Esophagus squamous epithelium (tissue), 5 donors: ENCODE results near the gene CASP3. TPM values are rescaled to one million over a fixed set of nuclear protein-coding genes. Genes with fewer than 3 reads are reported as not detected.
"Not testable (repeated sequence)": the region's sequence is repeated elsewhere in the genome, so short reads cannot be mapped to it uniquely, and the experiment has no call there.

Experiments
- DNase-seq: peaks from one replicate; lab custom pipeline; 2025; lab: John Stamatoyannopoulos, UW
- H3K27ac ChIP-seq, 4 donors: fragments of 200-600 bp; sonication (generic); one replicate each; pipeline ENCODE4 v1.5.1; 2016 to 2019; ENCODE audit warnings: mild to moderate bottlenecking in 1 of 4
- H3K27me3 ChIP-seq, 4 donors: fragments of 200-600 bp; sonication (generic); 1 replicate in 3 of 4; 2 replicates in 1 of 4; pipeline versions ENCODE4 v1.5.1 to v1.6.0; 2017 to 2021; ENCODE audit warnings: antibody characterized with exemption in 1 of 4
- H3K36me3 ChIP-seq, 3 donors: fragments of 200-600 bp; sonication (generic); one replicate each; pipeline ENCODE4 v1.5.1; 2016 to 2019
- H3K4me1 ChIP-seq, 3 donors: fragments of 200-600 bp; sonication (generic); one replicate each; pipeline ENCODE4 v1.5.1; 2017 to 2019
- H3K4me3 ChIP-seq, 4 donors: fragments of 200-600 bp; sonication (generic); 1 replicate in 3 of 4; 2 replicates in 1 of 4; pipeline ENCODE4 v1.5.1; 2016 to 2019; ENCODE audit warnings: mild to moderate bottlenecking in 2 of 4, moderate library complexity in 1 of 4
- H3K9me3 ChIP-seq, 3 donors: fragments of 200-600 bp; sonication (generic); one replicate each; pipeline ENCODE4 v1.5.1; 2016 to 2019
- CTCF ChIP-seq, 6 experiments: fragments of 450-650 bp in 4 of 6; fragments of 200-600 bp in 2 of 6; sonication (generic) in 2 of 6; IDR thresholded peaks; one replicate each; pipeline ENCODE4 v1.5.1; 2016 to 2019; ENCODE audit warnings: antibody characterized with exemption in 6 of 6, mild to moderate bottlenecking in 4 of 6, moderate library complexity in 4 of 6
- POLR2A ChIP-seq, 4 donors: fragments of 450-650 bp; IDR thresholded peaks; one replicate each; pipeline ENCODE4 v1.6.1; 2017; ENCODE audit warnings: antibody characterized with exemption in 4 of 4, mild to moderate bottlenecking in 4 of 4, moderate library complexity in 3 of 4
- WGBS, 2 donors: methylation state at CpG; one replicate each; pipeline ENCODE4 v1.1.5; 2018; 5-methylcytosine and 5-hydroxymethylcytosine counted together
- intact Hi-C: fragments of 100-400 bp; cut with DNase I; formaldehyde crosslinking; loops from one replicate; pipeline ENCODE4 v1.15.0; 2022
- total RNA-seq, 4 donors: library from RNA; depleted of rRNA; stranded (reverse); fragments of >200 nt; gene quantifications; one replicate each; pipeline ENCODE4 v1.1.0, GENCODE V29; 2016
- donor health status: DM: yes; HTN: yes; CAD: no.

Gene CASP3
- total RNA-seq, 4 donors from 2014 or later, result 22.9 to 48.0 (median 28.5) TPM

DNA sequence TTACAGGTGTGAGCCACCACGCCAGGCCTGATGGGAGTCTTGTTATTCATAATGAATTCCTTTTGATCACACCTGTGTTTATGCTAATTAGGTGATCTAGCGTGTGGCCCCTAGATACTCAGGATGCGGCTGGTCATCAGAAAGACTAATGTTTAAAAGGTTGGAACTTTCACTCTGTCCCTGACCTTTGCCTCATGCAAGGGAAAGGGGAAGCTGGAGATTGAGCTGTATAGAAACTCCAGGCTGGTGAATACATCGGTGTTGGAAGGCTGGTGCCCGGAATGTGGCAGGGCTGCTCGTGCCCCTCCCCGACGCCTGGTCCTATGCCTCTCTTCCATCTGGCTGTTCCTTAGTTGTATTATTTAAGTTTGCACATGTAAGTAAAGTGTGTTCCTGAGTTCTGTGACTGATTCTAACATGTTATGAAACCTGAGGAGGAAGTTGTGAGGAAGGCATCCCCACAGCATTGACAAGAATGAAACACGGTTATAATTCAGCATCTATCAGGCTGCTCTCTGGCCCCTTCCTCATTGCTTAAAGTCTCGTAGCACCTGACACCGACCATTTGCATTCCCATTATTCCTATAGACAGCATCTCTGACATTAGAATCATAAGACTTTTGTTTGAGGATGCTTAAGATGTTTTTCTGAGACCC lies 28.9 kb downstream of the CASP3 start:
- Histone ChIP-seq H3K4me3 (no peak overlapping the region), H3K27me3 (no peaks in the 10 kb centered on the region), H3K4me1 (peaks cover 0 to 8% (median 0%) of the 10 kb centered on the region in 3 donors), H3K9me3 (no peaks in the 10 kb centered on the region), H3K27ac (no peak overlapping the region), H3K36me3 (peaks cover 0 to 4% (median 0%) of the 10 kb centered on the region in 3 donors)
- DNase-seq, result no peak
- TF ChIP-seq CTCF (IDR thresholded peaks at IDR 0.05) (no peak), POLR2A (IDR thresholded peaks at IDR 0.05) (no peak)
- WGBS, 2 donors, result 79 to 87% methylated on average over 10 to 11 of the region's 11 CpGs
- intact Hi-C loops, result no loop called here

DNA sequence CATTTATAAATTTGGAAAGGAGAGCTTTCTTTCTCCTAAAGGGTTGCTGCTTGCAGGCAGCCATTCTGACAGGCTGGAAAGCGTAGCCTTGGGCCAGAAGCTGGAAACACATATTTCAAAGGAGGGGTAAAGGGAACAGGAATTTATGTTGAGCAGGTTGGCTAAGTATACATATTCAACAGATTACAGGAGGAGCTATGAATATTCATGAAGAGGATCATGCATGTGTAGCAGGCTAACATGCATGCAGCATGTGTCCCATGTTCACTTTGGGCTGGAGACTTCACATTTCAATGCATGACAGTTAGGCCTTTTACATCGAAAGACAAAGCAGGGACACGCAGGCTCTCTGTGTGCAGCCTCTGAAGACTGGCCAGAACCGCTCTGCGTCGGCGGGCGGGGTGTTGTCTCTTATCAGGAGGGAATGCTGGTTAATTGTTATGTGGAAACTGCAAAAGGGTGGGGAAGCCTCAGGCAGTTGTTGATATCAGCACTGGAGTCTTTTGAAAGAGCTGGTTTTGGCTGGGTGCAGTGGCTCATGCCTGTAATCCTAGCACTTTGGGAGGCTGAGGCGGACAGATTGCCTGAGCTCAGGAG lies 31.5 kb downstream of the CASP3 start:
- no peak for TF ChIP-seq CTCF (IDR thresholded peaks at IDR 0.05)
- TF ChIP-seq POLR2A (IDR thresholded peaks at IDR 0.05), result no peak
- Histone ChIP-seq H3K27me3 (no peaks in the 10 kb centered on the region), H3K4me3 (no peak overlapping the region), H3K36me3 (no peaks in the 10 kb centered on the region), H3K4me1 (peaks cover 0 to 8% (median 0%) of the 10 kb centered on the region in 3 donors), H3K27ac (no peak overlapping the region), H3K9me3 (peaks cover 0 to 3% (median 0%) of the 10 kb centered on the region in 3 donors)
- DNase-seq, result no peak
- 65 to 68% methylated on average over 9 of the region's 9 CpGs for WGBS, 2 donors
- intact Hi-C loops, result no loop called here

- 73 to 76% methylated on average over 8 to 12 of the region's 12 CpGs for WGBS, 2 donors
- Histone ChIP-seq H3K36me3 (no peaks in the 10 kb centered on the region), H3K4me1 (peaks cover 0 to 8% (median 0%) of the 10 kb centered on the region in 3 donors), H3K4me3 (no peak overlapping the region), H3K27ac (no peak overlapping the region), H3K27me3 (no peaks in the 10 kb centered on the region), H3K9me3 (peaks cover 0 to 3% (median 0%) of the 10 kb centered on the region in 3 donors)
- DNase-seq, result no peak
- intact Hi-C loops, result no loop called here
- TF ChIP-seq POLR2A (IDR thresholded peaks at IDR 0.05), result no peak
- no peak for TF ChIP-seq CTCF (IDR thresholded peaks at IDR 0.05)
Measured at GRCh38 chr4:184616633-184617551, 32.4 kb downstream of the CASP3 start.

DNA sequence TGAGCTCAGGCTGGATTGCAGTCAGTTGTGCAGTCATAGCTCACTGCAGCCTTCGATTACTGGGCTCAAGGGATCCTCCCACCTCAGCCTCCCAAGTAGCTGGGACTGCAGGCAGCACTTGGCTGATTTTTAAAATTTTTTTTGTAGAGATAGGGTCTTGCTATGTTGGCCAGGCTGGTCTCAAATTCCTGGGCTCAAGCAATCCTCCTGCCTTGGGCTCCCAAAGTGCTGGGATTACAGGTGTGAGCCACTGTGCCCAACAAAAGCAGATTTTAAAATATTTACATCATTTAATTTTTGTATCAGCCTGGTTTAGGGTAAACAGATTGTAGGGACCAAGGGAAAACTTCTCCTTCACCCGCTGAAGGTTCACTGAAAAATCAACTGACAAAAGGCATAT lies 33.1 kb downstream of the CASP3 start:
- H3K4me1 ChIP-seq, H3K27ac ChIP-seq, H3K27me3 ChIP-seq, H3K4me3 ChIP-seq, intact Hi-C loops, DNase-seq, H3K36me3 ChIP-seq, H3K9me3 ChIP-seq: not testable (repeated sequence)
- 62 to 77% methylated on average over 2 of the region's 2 CpGs for WGBS, 2 donors

- 92 to 100% methylated on average over 3 of the region's 3 CpGs for WGBS, 2 donors
- no peak for DNase-seq
- Histone ChIP-seq H3K36me3 (no peaks in the 10 kb centered on the region), H3K4me1 (peaks cover 0 to 8% (median 0%) of the 10 kb centered on the region in 3 donors), H3K9me3 (peaks cover 0 to 3% (median 0%) of the 10 kb centered on the region in 3 donors), H3K4me3 (no peak overlapping the region), H3K27ac (no peak overlapping the region), H3K27me3 (no peaks in the 10 kb centered on the region)
- TF ChIP-seq CTCF (IDR thresholded peaks at IDR 0.05), result no peak
- no peak for TF ChIP-seq POLR2A (IDR thresholded peaks at IDR 0.05)
- intact Hi-C loops, result no loop called here
Measured at GRCh38 chr4:184614509-184614908, 34.7 kb downstream of the CASP3 start.
